Transverse colon (tissue), 4 donors: ENCODE measurements around the gene TIE1. TPM values are rescaled to one million over a fixed set of nuclear protein-coding genes. Genes with fewer than 3 reads are reported as not detected.

Experiments
- DNase-seq: peaks from one replicate; pipeline ENCODE4 v3.0.0-alpha.2; 2019
- H3K27ac ChIP-seq, 4 donors: fragments of 200-600 bp; sonication (generic); 2 replicates each; pipeline ENCODE4 v1.5.1; 2016 to 2018; ENCODE audit warnings: inconsistent platforms in 4 of 4
- H3K27me3 ChIP-seq: fragments of 200-600 bp; sonication (generic); 2 replicates; pipeline ENCODE4 v1.5.1; 2017; ENCODE audit warnings: inconsistent platforms
- H3K36me3 ChIP-seq, 4 donors: fragments of 200-600 bp; sonication (generic); 2 replicates each; pipeline ENCODE4 v1.5.1; 2017 to 2019; ENCODE audit warnings: inconsistent platforms in 4 of 4
- H3K4me1 ChIP-seq, 4 donors: fragments of 200-600 bp; sonication (generic); 2 replicates each; pipeline ENCODE4 v1.5.1; 2017 to 2020; ENCODE audit warnings: inconsistent platforms in 4 of 4
- H3K4me3 ChIP-seq, 4 donors: fragments of 200-600 bp; sonication (generic); 1 replicate in 1 of 4; 2 replicates in 3 of 4; pipeline versions ENCODE4 v1.5.1 to v1.6.1; 2017 to 2019; ENCODE audit warnings: inconsistent platforms in 4 of 4
- H3K9me3 ChIP-seq, 2 donors: fragments of 200-600 bp; sonication (generic); 2 replicates each; pipeline ENCODE4 v1.5.1; 2017 to 2019; ENCODE audit warnings: inconsistent platforms in 2 of 2
- CTCF ChIP-seq, 5 experiments: fragments of 200-600 bp in 3 of 5; fragments of 450-650 bp in 2 of 5; sonication (generic) in 3 of 5; IDR thresholded peaks; 1 replicate in 2 of 5; 2 replicates in 3 of 5; pipeline ENCODE4 v1.5.1; 2016 to 2017; ENCODE audit warnings: antibody characterized with exemption in 5 of 5, inconsistent platforms in 3 of 5, mild to moderate bottlenecking in 2 of 5, moderate library complexity in 1 of 5
- EP300 ChIP-seq: sonication (generic); formaldehyde crosslinking; IDR thresholded peaks from one replicate; pipeline ENCODE4 v1.6.1; 2017; ENCODE audit warnings: antibody characterized with exemption, low read depth
- POLR2A ChIP-seq: fragments of 450-650 bp; IDR thresholded peaks from one replicate; pipeline ENCODE4 v1.6.1; 2016; ENCODE audit warnings: antibody characterized with exemption, mild to moderate bottlenecking, moderate library complexity
- POLR2AphosphoS5 ChIP-seq, 3 donors: sonication (generic); formaldehyde crosslinking; IDR thresholded peaks; one replicate each; pipeline ENCODE4 v1.6.1; 2016; ENCODE audit warnings: antibody characterized with exemption in 3 of 3
- WGBS, 2 donors: methylation state at CpG; one replicate each; pipeline ENCODE4 v1.1.5; 2018; ENCODE audit warnings: low coverage in 1 of 2; 5-methylcytosine and 5-hydroxymethylcytosine counted together
- in situ Hi-C, 4 donors: fragments of 200-750 bp; cut with MboI; loops; one replicate each; pipeline versions ENCODE4 v1.15.0 to v1.15.1; 2017; ENCODE audit warnings: low sequenced_read_pairs in 3 of 4, low pct_ligation_motif_present in 1 of 4, low pct_unique_long_range_greater_than_20kb in 1 of 4
- intact Hi-C: fragments of 100-400 bp; cut with DNase I; formaldehyde crosslinking; loops from one replicate; pipeline ENCODE4 v1.15.1; 2023; ENCODE audit warnings: low total_unique reads
- total RNA-seq, 4 donors: library from RNA; depleted of rRNA; stranded (reverse); fragments of >200 nt; gene quantifications; one replicate each; pipeline ENCODE4 v1.1.0, GENCODE V29; 2016

The TIE1 gene
- total RNA-seq, 4 donors from 2014 or later = 2.4 to 7.8 (median 5.3) TPM

GRCh38 chr1:43269627-43270375, 31.0 kb upstream of the TIE1 start, which contains the start of gene TMEM125:
Gene TMEM125 (plus strand): TSS chr1:43269983. CDS start chr1:43272723, 2,740 bp downstream.
- peak; percentile 87 for DNase-seq
- Histone ChIP-seq H3K9me3 (no peaks in the 10 kb centered on the region), H3K4me1 (peaks cover 0 to 29% (median 19%) of the 10 kb centered on the region in 4 donors), H3K36me3 (no peaks in the 10 kb centered on the region), H3K4me3 (peak within 1 kb of the TSS in 3 of 4 donors; percentile 22 to 36 (median 23)), H3K27ac (peak within 1 kb of the TSS; percentile 82 to 89 (median 87)), H3K27me3 (no peaks in the 10 kb centered on the region)
- TF ChIP-seq CTCF (IDR thresholded peaks at IDR 0.05) (no peak), POLR2A (no peak), EP300 (no peak), POLR2AphosphoS5 (IDR thresholded peaks at IDR 0.05) (peak in 1 of 3 donors; percentile 43)
- WGBS, 2 donors = 55% methylated on average over 7 of the region's 7 CpGs; no CpG with 5 or more reads in 1 of the 2 donors
- in situ Hi-C loops (no loop called here), intact Hi-C loops (no loop called here)

- no peaks in the 10 kb centered on the region for H3K36me3 ChIP-seq
- in situ Hi-C loops = no loop called here
- WGBS, 2 donors = 6% methylated on average over 20 of the region's 29 CpGs; no CpG with 5 or more reads in 1 of the 2 donors
- peak; percentile 92 for DNase-seq
- H3K27me3 ChIP-seq = no peaks in the 10 kb centered on the region
- TF ChIP-seq CTCF (IDR thresholded peaks at IDR 0.05) = no peak
- no peak for TF ChIP-seq EP300
- peak; percentile 86 for TF ChIP-seq POLR2A
- TF ChIP-seq POLR2AphosphoS5 (IDR thresholded peaks at IDR 0.05) = peak; percentile 75 to 90 (median 89)
- H3K4me1 ChIP-seq = peaks cover 0 to 30% (median 19%) of the 10 kb centered on the region in 4 donors
- peak overlapping the region in 3 of 4 donors; percentile 22 to 36 (median 23) for H3K4me3 ChIP-seq
- no peaks in the 10 kb centered on the region for H3K9me3 ChIP-seq
- intact Hi-C loops = no loop called here
- peak overlapping the region; percentile 82 to 89 (median 87) for H3K27ac ChIP-seq
Observed at GRCh38 chr1:43270421-43271095, 30.2 kb upstream of the TIE1 start.

- 57 to 73% methylated on average over 8 to 12 of the region's 12 CpGs for WGBS, 2 donors
- intact Hi-C loops = no loop called here
- H3K4me1 ChIP-seq = peaks cover 0 to 30% (median 19%) of the 10 kb centered on the region in 4 donors
- H3K27me3 ChIP-seq = no peaks in the 10 kb centered on the region
- H3K9me3 ChIP-seq = no peaks in the 10 kb centered on the region
- no peaks in the 10 kb centered on the region for H3K36me3 ChIP-seq
- peak overlapping the region in 3 of 4 donors; percentile 22 to 36 (median 23) for H3K4me3 ChIP-seq
- TF ChIP-seq POLR2AphosphoS5 (IDR thresholded peaks at IDR 0.05) (no peak), POLR2A (no peak), EP300 (no peak), CTCF (IDR thresholded peaks at IDR 0.05) (no peak)
- no peak for DNase-seq
- H3K27ac ChIP-seq = peak overlapping the region; percentile 82 to 89 (median 87)
- in situ Hi-C loops = no loop called here
Observed at GRCh38 chr1:43271186-43272118, 29.3 kb upstream of the TIE1 start.
